ENCODE data around the gene SLC12A2.

Gene SLC12A2

DNA sequence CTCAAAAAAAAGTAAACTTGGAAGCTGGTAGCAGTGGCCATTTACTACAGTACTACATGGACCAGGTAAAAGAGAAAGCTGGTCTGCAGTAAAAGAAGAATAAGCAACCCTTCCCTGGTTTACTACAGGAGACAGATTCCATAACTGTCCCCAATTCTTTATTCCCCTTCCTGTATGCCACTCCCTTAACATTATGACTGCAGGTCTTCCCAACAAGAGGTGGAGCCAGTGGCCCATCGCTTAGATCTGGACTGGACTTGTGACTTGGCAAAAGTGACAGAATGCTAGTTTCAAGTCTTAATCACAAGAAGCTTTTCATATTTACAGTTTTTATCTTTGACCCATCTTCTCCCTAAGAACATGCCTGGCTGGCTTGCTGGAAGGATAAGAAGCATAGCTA is 42.6 kb upstream of the SLC12A2 start:
- Histone ChIP-seq H3K79me2 (ENCODE audit: low read length) (no peaks in the 10 kb centered on the region), H3K27ac (ENCODE audit: low read length) (no peak overlapping the region), H2AFZ (ENCODE audit: low read depth, low read length) (no peak overlapping the region), H3K9ac (ENCODE audit: low read length) (no peak overlapping the region), H3K9me3 (ENCODE audit: insufficient read depth, low read length) (no peaks in the 10 kb centered on the region), H3K4me3 (ENCODE audit: low read length) (no peak overlapping the region), H3K36me3 (replicated peaks; ENCODE audit: low read depth, low read length) (no peaks in the 10 kb centered on the region), H3K4me2 (ENCODE audit: low read length) (no peak overlapping the region), H3K4me1 (ENCODE audit: low read length) (no peaks in the 10 kb centered on the region), H3K27me3 (ENCODE audit: low read depth, low read length) (no peaks in the 10 kb centered on the region), H4K20me1 (ENCODE audit: insufficient read depth, low read length) (no peaks in the 10 kb centered on the region)
- no peak for TF ChIP-seq EZH2phosphoT487 (IDR thresholded peaks at IDR 0.05; ENCODE audit: low read depth)
- TF ChIP-seq, protein P1, sequence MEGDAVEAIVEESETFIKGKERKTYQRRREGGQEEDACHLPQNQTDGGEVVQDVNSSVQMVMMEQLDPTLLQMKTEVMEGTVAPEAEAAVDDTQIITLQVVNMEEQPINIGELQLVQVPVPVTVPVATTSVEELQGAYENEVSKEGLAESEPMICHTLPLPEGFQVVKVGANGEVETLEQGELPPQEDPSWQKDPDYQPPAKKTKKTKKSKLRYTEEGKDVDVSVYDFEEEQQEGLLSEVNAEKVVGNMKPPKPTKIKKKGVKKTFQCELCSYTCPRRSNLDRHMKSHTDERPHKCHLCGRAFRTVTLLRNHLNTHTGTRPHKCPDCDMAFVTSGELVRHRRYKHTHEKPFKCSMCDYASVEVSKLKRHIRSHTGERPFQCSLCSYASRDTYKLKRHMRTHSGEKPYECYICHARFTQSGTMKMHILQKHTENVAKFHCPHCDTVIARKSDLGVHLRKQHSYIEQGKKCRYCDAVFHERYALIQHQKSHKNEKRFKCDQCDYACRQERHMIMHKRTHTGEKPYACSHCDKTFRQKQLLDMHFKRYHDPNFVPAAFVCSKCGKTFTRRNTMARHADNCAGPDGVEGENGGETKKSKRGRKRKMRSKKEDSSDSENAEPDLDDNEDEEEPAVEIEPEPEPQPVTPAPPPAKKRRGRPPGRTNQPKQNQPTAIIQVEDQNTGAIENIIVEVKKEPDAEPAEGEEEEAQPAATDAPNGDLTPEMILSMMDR (IDR thresholded peaks at IDR 0.05; ENCODE audit: low read depth, low read length): no peak

DNA sequence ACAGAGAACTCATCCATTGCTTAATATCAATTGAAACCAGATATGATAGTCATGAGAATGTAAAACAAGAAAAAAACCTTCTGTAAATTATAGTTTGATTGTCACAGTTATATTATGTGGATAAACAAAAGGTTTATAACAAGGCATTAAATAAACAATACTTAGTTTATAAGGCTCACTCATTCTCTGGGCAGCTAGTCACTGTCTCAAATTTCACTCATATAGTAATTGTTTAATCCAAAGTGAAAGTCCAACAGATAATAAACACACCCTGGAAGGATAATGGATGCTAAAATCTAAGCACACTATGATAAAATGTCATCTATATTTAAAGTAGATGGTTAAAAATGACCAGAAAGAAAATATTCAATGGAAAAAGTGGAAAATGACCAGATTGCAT is 30.8 kb upstream of the SLC12A2 start:
- H3K27ac ChIP-seq (ENCODE audit: low read length): no peak overlapping the region
- TF ChIP-seq EZH2phosphoT487 (IDR thresholded peaks at IDR 0.05; ENCODE audit: low read depth): no peak
- TF ChIP-seq, protein P1 (IDR thresholded peaks at IDR 0.05; ENCODE audit: low read depth, low read length): no peak
- no peak overlapping the region for H3K4me3 ChIP-seq (ENCODE audit: low read length)
- no peaks in the 10 kb centered on the region for H3K27me3 ChIP-seq (ENCODE audit: low read depth, low read length)
- H3K79me2 ChIP-seq (ENCODE audit: low read length): no peaks in the 10 kb centered on the region
- no peak overlapping the region for H2AFZ ChIP-seq (ENCODE audit: low read depth, low read length)
- no peaks in the 10 kb centered on the region for H3K9me3 ChIP-seq (ENCODE audit: insufficient read depth, low read length)
- no peaks in the 10 kb centered on the region for H3K4me1 ChIP-seq (ENCODE audit: low read length)
- no peak overlapping the region for H3K4me2 ChIP-seq (ENCODE audit: low read length)
- peaks cover 10% of the 10 kb centered on the region for H3K36me3 ChIP-seq (replicated peaks; ENCODE audit: low read depth, low read length)
- H3K9ac ChIP-seq (ENCODE audit: low read length): no peak overlapping the region
- no peaks in the 10 kb centered on the region for H4K20me1 ChIP-seq (ENCODE audit: insufficient read depth, low read length)

DNA sequence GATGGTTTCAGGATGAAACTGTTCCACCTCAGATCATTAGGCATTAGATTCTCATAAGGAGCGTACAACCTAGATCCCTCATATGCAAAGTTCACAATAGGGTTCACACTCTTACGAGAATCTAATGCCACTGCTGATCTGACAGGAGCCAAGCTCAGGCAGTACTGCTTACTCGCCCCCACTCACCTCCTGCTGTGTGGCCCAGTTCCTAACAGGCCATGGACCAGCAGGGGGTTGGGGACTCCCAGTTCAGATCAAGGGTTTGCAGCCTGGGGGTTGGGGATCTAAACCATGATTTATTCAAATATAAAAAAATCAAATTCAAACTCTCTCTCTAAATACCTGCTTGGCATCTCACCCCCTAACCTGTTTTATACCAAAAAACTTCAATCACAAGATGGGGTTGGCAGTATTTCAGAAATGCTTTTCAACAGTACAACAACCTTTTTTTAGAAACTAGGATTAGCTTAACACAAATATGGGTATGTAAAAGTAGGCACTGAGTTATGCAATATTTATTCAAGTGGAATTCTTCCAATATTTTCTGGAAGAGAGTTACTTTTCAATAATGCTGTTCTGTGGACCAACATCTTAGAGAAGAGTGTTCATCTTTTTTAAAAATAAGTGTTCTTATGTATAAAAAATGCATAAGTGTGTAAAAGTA is 30.1 kb upstream of the SLC12A2 start:
- no peaks in the 10 kb centered on the region for H3K9me3 ChIP-seq (ENCODE audit: insufficient read depth, low read length)
- H3K4me3 ChIP-seq (ENCODE audit: low read length): no peak overlapping the region
- no peak overlapping the region for H3K4me2 ChIP-seq (ENCODE audit: low read length)
- H3K4me1 ChIP-seq (ENCODE audit: low read length): no peaks in the 10 kb centered on the region
- H2AFZ ChIP-seq (ENCODE audit: low read depth, low read length): no peak overlapping the region
- no peaks in the 10 kb centered on the region for H4K20me1 ChIP-seq (ENCODE audit: insufficient read depth, low read length)
- H3K36me3 ChIP-seq (replicated peaks; ENCODE audit: low read depth, low read length): peaks cover 10% of the 10 kb centered on the region
- no peak overlapping the region for H3K9ac ChIP-seq (ENCODE audit: low read length)
- H3K27ac ChIP-seq (ENCODE audit: low read length): no peak overlapping the region
- no peaks in the 10 kb centered on the region for H3K79me2 ChIP-seq (ENCODE audit: low read length)
- no peaks in the 10 kb centered on the region for H3K27me3 ChIP-seq (ENCODE audit: low read depth, low read length)
- no peak for TF ChIP-seq EZH2phosphoT487 (IDR thresholded peaks at IDR 0.05; ENCODE audit: low read depth)
- TF ChIP-seq, protein P1 (IDR thresholded peaks at IDR 0.05; ENCODE audit: low read depth, low read length): no peak

DNA sequence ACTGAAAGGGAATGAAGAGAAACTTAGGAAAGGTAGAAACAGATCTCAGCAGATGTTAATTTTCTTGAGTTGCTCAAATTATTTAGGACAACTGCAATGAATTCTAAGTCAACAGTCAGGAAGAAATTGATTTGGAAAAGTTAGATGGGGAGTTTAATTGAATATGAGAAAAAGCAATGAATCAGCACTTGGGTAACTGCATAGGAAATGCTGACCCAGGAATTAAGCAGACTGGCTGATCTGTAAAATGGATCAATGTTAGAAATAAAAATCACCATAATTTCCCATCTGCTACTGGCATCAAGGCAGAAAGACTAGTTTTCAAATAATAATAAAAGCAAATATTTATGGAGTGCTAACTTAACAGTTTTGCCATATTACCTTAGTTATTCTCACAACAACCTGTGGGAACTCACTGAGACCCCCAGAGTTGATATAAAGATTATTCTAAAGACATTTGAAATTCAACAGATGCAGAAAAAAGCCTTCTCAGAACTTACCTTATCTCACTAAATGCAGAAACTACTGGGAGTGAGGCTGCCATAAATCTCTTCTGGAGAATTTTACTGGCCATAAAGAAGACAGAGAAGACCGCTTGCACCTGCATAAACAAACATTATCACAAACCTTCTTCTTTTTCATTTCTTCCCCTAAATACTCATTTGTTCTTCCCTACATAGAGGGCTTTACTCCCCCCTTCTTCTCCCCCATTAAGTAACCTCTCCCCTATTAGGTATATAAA is 22.8 kb upstream of the SLC12A2 start:
- Histone ChIP-seq H4K20me1 (ENCODE audit: insufficient read depth, low read length) (no peaks in the 10 kb centered on the region), H3K9ac (ENCODE audit: low read length) (no peak overlapping the region), H3K4me2 (ENCODE audit: low read length) (no peak overlapping the region), H2AFZ (ENCODE audit: low read depth, low read length) (no peak overlapping the region), H3K79me2 (ENCODE audit: low read length) (no peaks in the 10 kb centered on the region), H3K27me3 (ENCODE audit: low read depth, low read length) (no peaks in the 10 kb centered on the region), H3K4me3 (ENCODE audit: low read length) (no peak overlapping the region), H3K36me3 (replicated peaks; ENCODE audit: low read depth, low read length) (peaks cover 3% of the 10 kb centered on the region), H3K9me3 (ENCODE audit: insufficient read depth, low read length) (no peaks in the 10 kb centered on the region), H3K4me1 (ENCODE audit: low read length) (no peaks in the 10 kb centered on the region), H3K27ac (ENCODE audit: low read length) (no peak overlapping the region)
- no peak for TF ChIP-seq EZH2phosphoT487 (IDR thresholded peaks at IDR 0.05; ENCODE audit: low read depth)
- TF ChIP-seq, protein P1 (IDR thresholded peaks at IDR 0.05; ENCODE audit: low read depth, low read length): no peak
